Activated naive CD4-positive, alpha-beta T cell treated with anti-CD3 and anti-CD28 coated beads, Interleukin-2, amount 10 ng/mL, durations not matched to agents 7 days and 5 days (primary cell): ENCODE measurements around the gene CD300A.

Experiments used
- CTCF ChIA-PET: fragments of 350-600 bp; sonication (Branson Sonifier 250); formaldehyde crosslinking; loops from one replicate; lab custom pipeline; 2021; ENCODE audit warnings: antibody characterized with exemption; lab: Charles Lee
- DNase-seq: peaks from one replicate; pipeline ENCODE4 v3.0.0-alpha.2; 2020
- H3K27ac Mint-ChIP-seq: one replicate; pipeline ENCODE4 v1.8.0; 2021; ENCODE audit warnings: mild to moderate bottlenecking, moderate library complexity, mixed read lengths
- H3K27me3 Mint-ChIP-seq: one replicate; pipeline ENCODE4 v1.8.0; 2021; ENCODE audit warnings: mild to moderate bottlenecking, mixed read lengths
- H3K36me3 Mint-ChIP-seq: one replicate; pipeline ENCODE4 v1.8.0; 2021; ENCODE audit warnings: mixed read lengths
- H3K4me1 Mint-ChIP-seq: one replicate; pipeline ENCODE4 v1.8.0; 2021; ENCODE audit warnings: mixed read lengths
- H3K4me3 Mint-ChIP-seq: one replicate; pipeline ENCODE4 v1.8.0; 2021; ENCODE audit warnings: mild to moderate bottlenecking, moderate library complexity, mixed read lengths
- H3K9me3 Mint-ChIP-seq: one replicate; pipeline ENCODE4 v1.8.0; 2021; ENCODE audit warnings: mixed read lengths

Gene CD300A

DNA sequence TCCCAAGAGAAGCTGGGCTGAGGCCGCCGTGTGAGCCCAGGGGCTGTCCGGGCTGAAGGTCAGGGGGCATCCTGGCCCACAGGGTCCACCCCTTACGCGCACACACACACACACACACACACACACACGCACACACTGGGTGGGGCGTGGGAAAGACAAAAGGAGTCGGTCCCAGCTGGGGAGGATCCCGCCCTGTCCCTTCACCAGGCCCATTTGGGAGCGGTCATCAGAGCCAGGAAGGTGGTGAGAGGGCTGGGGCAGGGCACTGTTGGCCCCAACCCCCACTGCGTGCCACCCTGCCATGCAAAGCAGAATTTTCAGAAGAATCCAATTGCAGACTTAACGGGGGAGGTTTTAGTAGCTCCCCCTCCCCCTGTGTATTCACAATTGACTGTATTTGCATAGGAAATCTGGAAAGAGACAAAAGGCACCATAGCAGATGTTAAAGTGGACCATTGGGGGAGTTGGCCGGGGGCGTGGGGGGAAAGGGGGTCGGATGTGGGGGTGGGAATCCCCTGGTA lies 11.3 kb upstream of the CD300A start:
- no peak overlapping the region for H3K4me3 Mint-ChIP-seq
- H3K27me3 Mint-ChIP-seq, result peaks cover 90% of the 10 kb centered on the region
- CTCF ChIA-PET, result interaction anchor here (0.6 to 8.8 kb wide), 6 partner anchors 9 to 149 kb away, joined by 3 to 107 read pairs (median 12); partner anchors contain the start of gene GPR142
- no peak for DNase-seq
- no peaks in the 10 kb centered on the region for H3K9me3 Mint-ChIP-seq
- peaks cover 47% of the 10 kb centered on the region for H3K4me1 Mint-ChIP-seq
- H3K27ac Mint-ChIP-seq, result no peak overlapping the region
- H3K36me3 Mint-ChIP-seq, result no peaks in the 10 kb centered on the region

DNA sequence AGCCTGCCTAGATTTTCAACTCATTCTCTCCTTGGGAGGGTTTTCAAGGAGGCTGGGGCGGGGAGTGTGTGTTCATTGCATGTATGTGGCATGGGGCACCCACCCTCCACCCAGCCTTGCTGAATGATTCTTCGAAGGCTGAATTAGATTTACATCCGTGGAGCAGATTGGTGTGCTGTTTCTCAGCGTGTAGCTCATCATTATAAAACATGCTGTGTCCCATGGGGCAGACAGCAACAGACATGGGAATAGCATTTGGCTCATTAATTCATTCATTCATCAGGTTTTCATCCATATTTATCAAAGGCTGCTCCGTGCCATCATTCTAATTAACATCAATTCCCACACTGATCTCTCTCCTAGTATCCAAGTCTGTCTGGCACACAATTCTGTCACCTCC lies 10.6 kb upstream of the CD300A start:
- Mint-ChIP-seq H3K27me3 (peaks cover 90% of the 10 kb centered on the region), H3K36me3 (no peaks in the 10 kb centered on the region), H3K27ac (no peak overlapping the region), H3K9me3 (no peaks in the 10 kb centered on the region), H3K4me3 (no peak overlapping the region), H3K4me1 (peaks cover 49% of the 10 kb centered on the region)
- DNase-seq, result no peak
- CTCF ChIA-PET, result interaction anchor here (0.6 to 8.8 kb wide), 7 partner anchors 9 to 150 kb away, joined by 3 to 107 read pairs (median 5); partner anchors contain the start of gene GPR142

DNA sequence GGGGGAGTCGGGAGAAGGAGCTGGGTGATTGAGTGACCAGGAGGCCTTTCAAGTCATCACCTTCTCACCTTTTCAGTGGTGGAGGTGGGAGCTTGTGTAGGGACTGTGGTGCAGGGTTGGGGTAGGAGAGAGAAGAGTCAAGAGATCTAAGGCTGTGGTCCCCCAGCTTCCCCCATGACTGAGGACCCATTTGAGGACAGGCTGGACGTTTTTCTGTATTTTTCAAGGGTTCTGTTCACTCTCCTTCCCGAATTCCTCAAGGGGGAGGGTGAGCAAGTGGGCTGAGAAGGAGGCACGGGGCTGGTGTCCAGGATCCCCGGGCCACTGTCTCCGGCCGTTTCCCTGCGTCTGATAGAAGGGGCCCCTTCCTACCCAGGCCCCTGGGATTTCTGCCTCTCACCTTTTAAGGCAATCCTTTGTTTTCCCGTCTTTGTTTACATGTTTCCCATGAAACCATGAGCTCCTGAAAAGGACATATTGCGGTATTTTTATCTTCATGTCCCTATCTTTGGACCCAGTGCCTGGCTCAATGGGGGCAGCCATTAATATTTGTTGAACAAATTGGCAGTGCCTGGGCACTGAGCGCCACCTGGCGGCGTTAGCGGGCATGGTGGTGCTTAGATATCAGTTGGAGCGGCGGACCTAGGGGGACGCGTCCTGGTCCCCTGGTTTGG lies 9.2 kb upstream of the CD300A start:
- Mint-ChIP-seq H3K4me3 (no peak overlapping the region), H3K9me3 (no peaks in the 10 kb centered on the region), H3K4me1 (peaks cover 47% of the 10 kb centered on the region), H3K27ac (peak overlapping the region; percentile 73), H3K27me3 (peaks cover 77% of the 10 kb centered on the region), H3K36me3 (no peaks in the 10 kb centered on the region)
- CTCF ChIA-PET, result interaction anchor here (0.8 to 8.8 kb wide), 28 partner anchors 8 to 146 kb away, joined by 3 to 107 read pairs (median 5); partner anchors contain the start of gene GPR142
- peak; percentile 76 for DNase-seq

GRCh38 chr17:74457820-74458166 lies 8.6 kb upstream of the CD300A start:
- Mint-ChIP-seq H3K4me3 (no peak overlapping the region), H3K27ac (no peak overlapping the region), H3K36me3 (no peaks in the 10 kb centered on the region), H3K4me1 (peaks cover 42% of the 10 kb centered on the region), H3K27me3 (peaks cover 72% of the 10 kb centered on the region), H3K9me3 (no peaks in the 10 kb centered on the region)
- CTCF ChIA-PET, result interaction anchor here (0.8 to 8.8 kb wide), 21 partner anchors 8 to 145 kb away, joined by 3 to 107 read pairs (median 5); partner anchors contain the start of gene GPR142
- DNase-seq, result no peak

DNA sequence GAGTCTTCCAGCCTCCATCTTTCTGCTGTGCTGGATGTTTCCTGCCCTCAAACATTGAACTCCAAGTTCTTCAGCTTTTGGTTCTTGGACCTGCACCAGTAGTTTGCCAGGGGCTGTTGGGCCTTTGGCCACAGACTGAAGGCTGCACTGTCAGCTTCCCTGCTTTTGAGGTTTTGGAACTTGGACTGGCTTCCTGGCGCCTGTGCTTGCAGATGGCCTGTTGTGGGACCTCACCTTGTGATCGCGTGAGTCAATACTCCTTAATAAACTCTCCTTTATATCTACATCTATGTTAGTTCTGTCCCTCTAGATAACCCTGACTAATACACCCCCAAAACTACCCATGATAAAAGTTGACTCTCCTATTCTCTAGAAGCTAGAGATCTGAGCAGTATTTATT lies 7.6 kb upstream of the CD300A start:
- Mint-ChIP-seq H3K9me3 (no peaks in the 10 kb centered on the region), H3K4me1 (peaks cover 34% of the 10 kb centered on the region), H3K4me3 (no peak overlapping the region), H3K27me3 (peaks cover 62% of the 10 kb centered on the region), H3K27ac (no peak overlapping the region), H3K36me3 (no peaks in the 10 kb centered on the region)
- no peak for DNase-seq
- CTCF ChIA-PET, result interaction anchor here (0.6 to 8.8 kb wide), 9 partner anchors 10 to 144 kb away, joined by 3 to 107 read pairs (median 5); partner anchors contain the start of gene GPR142

DNA sequence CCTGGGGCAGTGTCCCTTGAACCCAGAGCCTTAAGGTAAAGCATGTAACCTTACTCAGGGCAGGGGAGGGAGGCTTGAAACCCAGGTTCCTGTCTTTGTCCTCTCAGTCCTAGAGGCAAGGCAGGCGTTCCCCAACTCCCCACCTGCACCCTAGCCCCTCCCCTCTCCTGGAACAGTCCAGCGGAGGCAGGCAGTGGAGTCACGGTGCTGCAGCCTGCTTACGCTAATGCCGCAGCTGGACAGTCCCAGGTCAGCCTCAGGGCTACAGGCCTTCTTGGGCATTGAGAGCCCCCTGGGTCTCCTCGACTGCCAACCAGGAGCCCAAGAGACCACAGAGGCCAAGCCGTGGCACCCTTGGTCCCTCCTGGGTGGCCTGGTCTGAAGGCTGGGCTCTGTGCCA lies 6.8 kb upstream of the CD300A start:
- no peak overlapping the region for H3K4me3 Mint-ChIP-seq
- peaks cover 56% of the 10 kb centered on the region for H3K27me3 Mint-ChIP-seq
- peaks cover 31% of the 10 kb centered on the region for H3K4me1 Mint-ChIP-seq
- no peak for DNase-seq
- H3K36me3 Mint-ChIP-seq, result no peaks in the 10 kb centered on the region
- CTCF ChIA-PET, result interaction anchor here (0.6 to 8.8 kb wide), 5 partner anchors 21 to 91 kb away, joined by 3 to 107 read pairs (median 4); partner anchors contain the start of gene GPR142
- H3K9me3 Mint-ChIP-seq, result no peaks in the 10 kb centered on the region
- H3K27ac Mint-ChIP-seq, result no peak overlapping the region

DNA sequence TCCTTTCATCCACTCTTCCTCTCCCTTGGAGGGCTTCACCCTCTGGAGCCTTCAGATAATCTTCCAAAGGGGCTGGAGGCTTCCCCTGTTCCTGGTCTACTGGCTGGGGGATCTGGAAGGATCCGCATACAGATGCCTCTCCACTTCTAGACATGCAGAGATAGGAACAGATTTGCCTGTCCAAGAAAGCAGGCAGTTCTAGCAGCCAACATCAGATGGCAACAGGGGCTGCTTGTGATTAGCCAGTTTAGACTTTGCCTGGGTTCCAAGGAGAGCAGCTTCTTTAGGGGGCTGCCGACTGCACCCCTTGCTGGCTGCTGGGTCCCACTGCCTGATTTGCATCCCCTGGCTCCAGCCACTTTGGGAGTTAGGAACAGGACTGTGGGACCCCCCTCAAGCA lies 6.2 kb upstream of the CD300A start:
- H3K36me3 Mint-ChIP-seq, result no peaks in the 10 kb centered on the region
- H3K27me3 Mint-ChIP-seq, result peaks cover 49% of the 10 kb centered on the region
- no peaks in the 10 kb centered on the region for H3K9me3 Mint-ChIP-seq
- no peak for DNase-seq
- CTCF ChIA-PET, result interaction anchor here (8.8 kb wide), 1 partner anchor 81 kb away, joined by 107 read pairs; no protein-coding TSS in a partner anchor
- H3K4me3 Mint-ChIP-seq, result no peak overlapping the region
- H3K4me1 Mint-ChIP-seq, result peaks cover 29% of the 10 kb centered on the region
- H3K27ac Mint-ChIP-seq, result peak overlapping the region; percentile 2

DNA sequence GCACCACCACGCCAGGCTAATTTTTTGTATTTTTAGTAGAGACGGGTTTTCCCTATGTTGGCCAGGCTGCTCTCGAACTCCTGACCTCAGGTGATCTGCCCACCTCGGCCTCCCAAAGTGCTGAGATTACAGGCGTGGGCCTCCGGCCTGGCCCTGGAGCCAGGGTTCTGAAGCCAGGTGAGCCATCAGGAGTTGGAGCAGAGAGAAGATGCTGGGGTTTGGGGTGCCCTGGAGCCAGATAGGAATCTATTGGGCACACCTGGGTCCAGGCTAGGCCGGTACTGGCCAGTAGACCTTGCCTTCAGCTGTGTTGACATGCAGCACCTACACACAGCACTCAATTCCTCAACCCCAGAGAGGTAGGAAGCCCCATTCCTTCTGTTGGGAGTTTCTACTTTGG lies 5.4 kb upstream of the CD300A start:
- no peaks in the 10 kb centered on the region for H3K36me3 Mint-ChIP-seq
- H3K9me3 Mint-ChIP-seq, result no peaks in the 10 kb centered on the region
- CTCF ChIA-PET, result no interaction called here
- H3K4me3 Mint-ChIP-seq, result no peak overlapping the region
- H3K27me3 Mint-ChIP-seq, result peaks cover 44% of the 10 kb centered on the region
- DNase-seq, result no peak
- H3K4me1 Mint-ChIP-seq, result peaks cover 27% of the 10 kb centered on the region
- H3K27ac Mint-ChIP-seq, result no peak overlapping the region

- peaks cover 1% of the 10 kb centered on the region for H3K36me3 Mint-ChIP-seq
- peaks cover 38% of the 10 kb centered on the region for H3K27me3 Mint-ChIP-seq
- no peaks in the 10 kb centered on the region for H3K9me3 Mint-ChIP-seq
- H3K27ac Mint-ChIP-seq, result peak overlapping the region; percentile 42
- DNase-seq, result no peak
- CTCF ChIA-PET, result no interaction called here
- no peak overlapping the region for H3K4me3 Mint-ChIP-seq
- H3K4me1 Mint-ChIP-seq, result peaks cover 27% of the 10 kb centered on the region
Observed at GRCh38 chr17:74461611-74462010, 4.8 kb upstream of the CD300A start.

- Mint-ChIP-seq H3K27me3 (peaks cover 20% of the 10 kb centered on the region), H3K9me3 (no peaks in the 10 kb centered on the region), H3K36me3 (peaks cover 7% of the 10 kb centered on the region), H3K27ac (no peak overlapping the region), H3K4me3 (no peak overlapping the region), H3K4me1 (peaks cover 21% of the 10 kb centered on the region)
- DNase-seq, result no peak
- CTCF ChIA-PET, result no interaction called here
Observed at GRCh38 chr17:74464730-74465377, 1.6 kb upstream of the CD300A start.

GRCh38 chr17:74465378-74466110 lies 890 bp upstream of the CD300A start:
- H3K27ac Mint-ChIP-seq, result no peak overlapping the region
- H3K4me3 Mint-ChIP-seq, result no peak overlapping the region
- no peaks in the 10 kb centered on the region for H3K9me3 Mint-ChIP-seq
- H3K36me3 Mint-ChIP-seq, result peaks cover 13% of the 10 kb centered on the region
- DNase-seq, result no peak
- peaks cover 25% of the 10 kb centered on the region for H3K4me1 Mint-ChIP-seq
- H3K27me3 Mint-ChIP-seq, result peaks cover 20% of the 10 kb centered on the region
- CTCF ChIA-PET, result interaction anchor here (1.0 kb wide), 1 partner anchor 98 kb away, joined by 3 read pairs; no protein-coding TSS in a partner anchor

GRCh38 chr17:74466828-74467184 lies 372 bp downstream of the CD300A start:
- peaks cover 21% of the 10 kb centered on the region for H3K36me3 Mint-ChIP-seq
- H3K9me3 Mint-ChIP-seq, result no peaks in the 10 kb centered on the region
- no peak overlapping the region for H3K27ac Mint-ChIP-seq
- CTCF ChIA-PET, result interaction anchor here (1.0 kb wide), 1 partner anchor 99 kb away, joined by 3 read pairs; no protein-coding TSS in a partner anchor
- no peak overlapping the region for H3K4me3 Mint-ChIP-seq
- H3K27me3 Mint-ChIP-seq, result peaks cover 19% of the 10 kb centered on the region
- H3K4me1 Mint-ChIP-seq, result peaks cover 29% of the 10 kb centered on the region
- peak; percentile 49 for DNase-seq

DNA sequence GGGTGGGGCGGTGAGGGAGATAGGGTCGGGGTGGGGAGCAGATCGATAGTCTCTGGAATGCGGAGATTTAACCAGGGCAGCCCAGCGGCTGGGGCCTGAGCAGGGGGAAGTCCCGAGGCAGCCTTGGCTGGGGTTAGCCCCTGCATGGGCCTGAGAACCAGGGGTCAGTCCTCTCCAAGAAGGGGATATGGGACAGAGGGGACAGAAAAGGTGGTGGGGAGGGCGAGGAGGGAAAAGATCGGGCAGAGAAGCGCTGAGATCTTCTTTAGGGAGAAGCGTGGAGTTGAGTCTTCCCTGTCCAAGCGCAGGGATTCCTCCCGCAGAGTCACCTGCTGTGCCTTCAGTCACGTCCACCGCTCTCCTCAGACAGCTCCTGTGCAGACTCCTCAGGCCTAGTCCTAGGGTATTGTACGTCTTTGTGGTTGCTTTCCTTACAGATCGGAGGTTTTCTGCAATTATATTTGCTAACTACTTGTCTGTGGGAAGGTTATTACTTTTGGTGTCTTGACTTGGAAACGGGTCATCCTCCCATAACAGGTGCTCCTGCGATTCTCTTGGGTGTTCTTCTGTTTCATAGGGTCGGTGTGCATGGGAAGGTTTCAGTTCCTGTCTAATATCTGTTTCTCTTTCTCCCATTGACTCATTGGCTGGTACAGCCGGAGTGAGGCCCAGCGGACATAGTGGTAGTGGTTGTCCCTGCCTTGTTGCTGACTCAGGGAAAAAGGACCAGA lies 952 bp downstream of the CD300A start:
- Mint-ChIP-seq H3K36me3 (peaks cover 25% of the 10 kb centered on the region), H3K4me3 (no peak overlapping the region), H3K27ac (peak overlapping the region; percentile 89), H3K4me1 (peaks cover 29% of the 10 kb centered on the region), H3K9me3 (no peaks in the 10 kb centered on the region), H3K27me3 (peaks cover 19% of the 10 kb centered on the region)
- no peak for DNase-seq
- CTCF ChIA-PET, result interaction anchor here (2.3 kb wide), 1 partner anchor 10 kb away, joined by 13 read pairs; no protein-coding TSS in a partner anchor
